Measurements from ENCODE around the gene LIMS2.

Gene LIMS2

GRCh38 chr2:127624756-127625571, 50.4 kb downstream of the LIMS2 start:
- no peak for DNase-seq (ENCODE audit: low read depth)
- H3K4me3 ChIP-seq (ENCODE audit: control insufficient read depth, low read depth, low read length), result no peak overlapping the region
- TF ChIP-seq, protein P1, sequence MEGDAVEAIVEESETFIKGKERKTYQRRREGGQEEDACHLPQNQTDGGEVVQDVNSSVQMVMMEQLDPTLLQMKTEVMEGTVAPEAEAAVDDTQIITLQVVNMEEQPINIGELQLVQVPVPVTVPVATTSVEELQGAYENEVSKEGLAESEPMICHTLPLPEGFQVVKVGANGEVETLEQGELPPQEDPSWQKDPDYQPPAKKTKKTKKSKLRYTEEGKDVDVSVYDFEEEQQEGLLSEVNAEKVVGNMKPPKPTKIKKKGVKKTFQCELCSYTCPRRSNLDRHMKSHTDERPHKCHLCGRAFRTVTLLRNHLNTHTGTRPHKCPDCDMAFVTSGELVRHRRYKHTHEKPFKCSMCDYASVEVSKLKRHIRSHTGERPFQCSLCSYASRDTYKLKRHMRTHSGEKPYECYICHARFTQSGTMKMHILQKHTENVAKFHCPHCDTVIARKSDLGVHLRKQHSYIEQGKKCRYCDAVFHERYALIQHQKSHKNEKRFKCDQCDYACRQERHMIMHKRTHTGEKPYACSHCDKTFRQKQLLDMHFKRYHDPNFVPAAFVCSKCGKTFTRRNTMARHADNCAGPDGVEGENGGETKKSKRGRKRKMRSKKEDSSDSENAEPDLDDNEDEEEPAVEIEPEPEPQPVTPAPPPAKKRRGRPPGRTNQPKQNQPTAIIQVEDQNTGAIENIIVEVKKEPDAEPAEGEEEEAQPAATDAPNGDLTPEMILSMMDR (conservative IDR thresholded peaks at IDR 0.05; ENCODE audit: control insufficient read depth, insufficient read depth, low read depth, low read length), result no peak

DNA sequence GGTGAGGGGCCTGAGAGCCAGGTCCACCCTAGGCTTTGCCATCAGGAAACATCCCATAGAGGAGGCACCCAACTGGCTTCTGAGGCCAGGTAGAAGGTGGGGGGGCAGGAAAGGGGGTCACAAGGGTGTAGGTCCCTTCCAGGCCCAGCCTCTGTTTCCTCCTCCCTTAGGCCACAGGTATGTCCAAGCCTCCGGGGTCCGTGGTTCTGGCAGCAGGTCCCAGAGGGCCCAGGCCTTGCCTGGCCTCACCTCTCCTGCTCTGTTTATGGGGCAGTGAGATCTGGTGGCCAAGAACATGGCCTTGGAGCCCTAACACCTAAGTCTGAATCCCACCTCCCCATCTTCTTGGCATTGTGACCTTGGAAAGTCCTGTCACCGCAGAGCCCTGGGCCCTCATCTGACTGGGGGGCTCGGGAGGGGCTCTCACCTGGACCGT, 51.0 kb downstream of the LIMS2 start:
- no peak overlapping the region for H3K4me3 ChIP-seq (ENCODE audit: control insufficient read depth, low read depth, low read length)
- TF ChIP-seq, protein P1 (conservative IDR thresholded peaks at IDR 0.05; ENCODE audit: control insufficient read depth, insufficient read depth, low read depth, low read length), result no peak
- no peak for DNase-seq (ENCODE audit: low read depth)

GRCh38 chr2:127623388-127624319, 51.7 kb downstream of the LIMS2 start:
- DNase-seq (ENCODE audit: low read depth), result peak; percentile 60

DNA sequence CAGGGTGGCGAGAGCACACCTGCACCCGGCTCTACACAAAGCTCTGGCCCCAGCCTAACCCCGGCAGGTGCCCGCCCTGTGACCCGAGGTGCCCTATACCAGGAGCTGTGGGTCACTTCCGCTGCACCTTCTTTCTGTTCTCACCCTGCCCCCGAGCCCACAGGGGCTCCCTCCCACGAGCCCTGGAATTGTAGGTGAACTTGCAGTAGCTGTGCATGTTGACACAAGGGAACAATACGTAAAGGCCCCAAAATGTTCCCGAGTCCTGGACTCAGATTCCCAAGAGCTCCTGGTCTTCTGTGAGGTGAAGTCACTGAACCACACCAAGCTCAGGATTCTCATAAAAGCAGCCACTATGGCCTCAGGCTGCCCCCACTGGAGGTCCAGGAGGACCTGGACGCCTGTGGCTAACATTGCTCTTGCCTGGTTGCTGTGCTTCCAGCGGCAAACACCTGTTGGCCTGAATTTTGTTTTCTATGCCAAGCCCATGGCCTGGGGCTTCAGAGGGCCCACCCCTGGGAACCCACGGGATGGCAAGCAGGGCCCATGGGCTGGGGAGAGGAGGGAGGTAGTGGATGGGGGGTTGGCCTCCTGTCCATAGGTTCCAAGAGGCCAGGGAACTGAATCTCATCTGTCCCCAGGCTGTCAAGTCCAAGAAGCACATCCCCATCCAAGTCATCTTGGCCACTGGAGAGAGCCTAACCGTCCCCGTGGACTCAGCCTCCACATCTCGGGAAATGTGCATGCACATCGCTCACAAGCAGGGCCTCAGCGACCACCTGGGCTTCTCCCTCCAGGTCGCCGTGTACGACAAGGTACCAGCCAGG, 52.6 kb downstream of the LIMS2 start:
- no peak overlapping the region for H3K4me3 ChIP-seq (ENCODE audit: control insufficient read depth, low read depth, low read length)
- no peak for DNase-seq (ENCODE audit: low read depth)
- TF ChIP-seq, protein P1 (conservative IDR thresholded peaks at IDR 0.05; ENCODE audit: control insufficient read depth, insufficient read depth, low read depth, low read length), result no peak

More at GRCh38 chr2:127623388-127624319, 51.7 kb downstream of the LIMS2 start:
- TF ChIP-seq, protein P1 (conservative IDR thresholded peaks at IDR 0.05; ENCODE audit: control insufficient read depth, insufficient read depth, low read depth, low read length), result no peak
- no peak overlapping the region for H3K4me3 ChIP-seq (ENCODE audit: control insufficient read depth, low read depth, low read length)

- no peak for DNase-seq (ENCODE audit: low read depth)
- H3K4me3 ChIP-seq (ENCODE audit: control insufficient read depth, low read depth, low read length), result no peak overlapping the region
- TF ChIP-seq, protein P1 (conservative IDR thresholded peaks at IDR 0.05; ENCODE audit: control insufficient read depth, insufficient read depth, low read depth, low read length), result no peak
Observed at GRCh38 chr2:127621981-127622431, 53.3 kb downstream of the LIMS2 start.

- DNase-seq (ENCODE audit: low read depth), result no peak
- no peak overlapping the region for H3K4me3 ChIP-seq (ENCODE audit: control insufficient read depth, low read depth, low read length)
- TF ChIP-seq, protein P1 (conservative IDR thresholded peaks at IDR 0.05; ENCODE audit: control insufficient read depth, insufficient read depth, low read depth, low read length), result no peak
Observed at GRCh38 chr2:127620866-127621265, 54.5 kb downstream of the LIMS2 start.
